Activated T-cell treated with anti-CD3 and anti-CD28 coated beads, Interleukin-2, amount 50 U/mL, for 4 hours (primary cell): Measurements from ENCODE around the gene CLK3. TPM values are rescaled to one million over a fixed set of nuclear protein-coding genes. Genes with fewer than 3 reads are reported as not detected.

ENCODE experiments used
- ATAC-seq, 2 donors: fragments of 200-7000 bp; cut with Tn5 transposase; one replicate each; pipeline ENCODE4 v1.10.0; 2021
- DNase-seq: peaks from one replicate; pipeline ENCODE4 v3.0.0-alpha.2; 2020
- H3K27me3 Mint-ChIP-seq: one replicate; pipeline ENCODE4 v1.8.0; 2021; ENCODE audit warnings: low read depth, mixed read lengths
- H3K36me3 Mint-ChIP-seq: one replicate; pipeline ENCODE4 v1.8.0; 2022; ENCODE audit warnings: mixed read lengths; ENCODE audit not compliant: insufficient read depth
- H3K4me1 Mint-ChIP-seq: one replicate; pipeline ENCODE4 v1.8.0; 2021; ENCODE audit warnings: low read depth, mixed read lengths
- H3K4me3 Mint-ChIP-seq: one replicate; pipeline ENCODE4 v1.8.0; 2021; ENCODE audit warnings: mild to moderate bottlenecking, moderate library complexity, mixed read lengths
- H3K9me3 Mint-ChIP-seq: one replicate; pipeline ENCODE4 v1.8.0; 2021; ENCODE audit warnings: mixed read lengths
- total RNA-seq, 3 donors: library from RNA; stranded (reverse); gene quantifications; one replicate each; pipeline ENCODE4 v1.2.1, GENCODE V29; 2021

The CLK3 gene
- total RNA-seq, 3 donors from 2014 or later, result 74.0 to 78.2 (median 74.8) TPM

- ATAC-seq, result no peak
- DNase-seq, result no peak
- no peaks in the 10 kb centered on the region for H3K36me3 Mint-ChIP-seq
- no peaks in the 10 kb centered on the region for H3K9me3 Mint-ChIP-seq
- H3K4me3 Mint-ChIP-seq, result no peak overlapping the region
- H3K4me1 Mint-ChIP-seq, result peaks cover 4% of the 10 kb centered on the region
- no peaks in the 10 kb centered on the region for H3K27me3 Mint-ChIP-seq
Measured at GRCh38 chr15:74611341-74611740, 4.3 kb upstream of the CLK3 start.

- no peaks in the 10 kb centered on the region for H3K36me3 Mint-ChIP-seq
- ATAC-seq (no peak), DNase-seq (no peak)
- peaks cover 8% of the 10 kb centered on the region for H3K4me1 Mint-ChIP-seq
- H3K27me3 Mint-ChIP-seq, result no peaks in the 10 kb centered on the region
- no peaks in the 10 kb centered on the region for H3K9me3 Mint-ChIP-seq
- H3K4me3 Mint-ChIP-seq, result no peak overlapping the region
Measured at GRCh38 chr15:74611834-74612233, 3.8 kb upstream of the CLK3 start.

- peaks cover 4% of the 10 kb centered on the region for H3K36me3 Mint-ChIP-seq
- no peaks in the 10 kb centered on the region for H3K27me3 Mint-ChIP-seq
- H3K9me3 Mint-ChIP-seq, result no peaks in the 10 kb centered on the region
- DNase-seq, result no peak
- no peak for ATAC-seq
- H3K4me1 Mint-ChIP-seq, result peaks cover 17% of the 10 kb centered on the region
- H3K4me3 Mint-ChIP-seq, result no peak overlapping the region
Measured at GRCh38 chr15:74612677-74613076, 3.0 kb upstream of the CLK3 start.

- H3K4me1 Mint-ChIP-seq, result peaks cover 23% of the 10 kb centered on the region
- peaks cover 4% of the 10 kb centered on the region for H3K36me3 Mint-ChIP-seq
- H3K27me3 Mint-ChIP-seq, result no peaks in the 10 kb centered on the region
- H3K4me3 Mint-ChIP-seq, result peak overlapping the region; percentile 93
- no peaks in the 10 kb centered on the region for H3K9me3 Mint-ChIP-seq
- DNase-seq, result no peak
- ATAC-seq, result no peak
Measured at GRCh38 chr15:74613089-74613952, 2.3 kb upstream of the CLK3 start.

- Mint-ChIP-seq H3K4me1 (peaks cover 31% of the 10 kb centered on the region), H3K27me3 (no peaks in the 10 kb centered on the region), H3K36me3 (peaks cover 4% of the 10 kb centered on the region), H3K4me3 (peak overlapping the region; percentile 93), H3K9me3 (no peaks in the 10 kb centered on the region)
- ATAC-seq (peak in 1 of 2 donors; percentile 60), DNase-seq (no peak)
Measured at GRCh38 chr15:74613953-74614743, 1.5 kb upstream of the CLK3 start.

GRCh38 chr15:74614744-74615507 is 710 bp upstream of the CLK3 start:
- peaks cover 38% of the 10 kb centered on the region for H3K4me1 Mint-ChIP-seq
- H3K27me3 Mint-ChIP-seq, result no peaks in the 10 kb centered on the region
- H3K36me3 Mint-ChIP-seq, result peaks cover 4% of the 10 kb centered on the region
- ATAC-seq, result peak; percentile 47 to 58
- peak; percentile 90 for DNase-seq
- no peaks in the 10 kb centered on the region for H3K9me3 Mint-ChIP-seq
- H3K4me3 Mint-ChIP-seq, result peak overlapping the region; percentile 93

GRCh38 chr15:74616366-74616939 is 817 bp downstream of the CLK3 start:
- H3K27me3 Mint-ChIP-seq, result no peaks in the 10 kb centered on the region
- no peaks in the 10 kb centered on the region for H3K9me3 Mint-ChIP-seq
- peak; percentile 55 for DNase-seq
- H3K4me1 Mint-ChIP-seq, result peaks cover 50% of the 10 kb centered on the region
- ATAC-seq, result no peak
- H3K4me3 Mint-ChIP-seq, result peak overlapping the region; percentile 93
- H3K36me3 Mint-ChIP-seq, result peaks cover 16% of the 10 kb centered on the region

- Mint-ChIP-seq H3K27me3 (no peaks in the 10 kb centered on the region), H3K36me3 (peaks cover 19% of the 10 kb centered on the region), H3K4me3 (peak overlapping the region; percentile 93), H3K9me3 (no peaks in the 10 kb centered on the region), H3K4me1 (peaks cover 54% of the 10 kb centered on the region)
- no peak for ATAC-seq
- no peak for DNase-seq
Measured at GRCh38 chr15:74616996-74617395, 1.4 kb downstream of the CLK3 start.

- H3K36me3 Mint-ChIP-seq, result peaks cover 31% of the 10 kb centered on the region
- H3K9me3 Mint-ChIP-seq, result no peaks in the 10 kb centered on the region
- no peak overlapping the region for H3K4me3 Mint-ChIP-seq
- DNase-seq, result no peak
- peaks cover 54% of the 10 kb centered on the region for H3K4me1 Mint-ChIP-seq
- H3K27me3 Mint-ChIP-seq, result no peaks in the 10 kb centered on the region
- ATAC-seq, result no peak
Measured at GRCh38 chr15:74618841-74619596, 3.4 kb downstream of the CLK3 start.

GRCh38 chr15:74619916-74620635 is 4.4 kb downstream of the CLK3 start:
- Mint-ChIP-seq H3K9me3 (no peaks in the 10 kb centered on the region), H3K4me1 (peaks cover 54% of the 10 kb centered on the region), H3K27me3 (no peaks in the 10 kb centered on the region), H3K36me3 (peaks cover 36% of the 10 kb centered on the region), H3K4me3 (no peak overlapping the region)
- ATAC-seq (no peak), DNase-seq (no peak)

- Mint-ChIP-seq H3K4me1 (peaks cover 58% of the 10 kb centered on the region), H3K27me3 (no peaks in the 10 kb centered on the region), H3K36me3 (peaks cover 41% of the 10 kb centered on the region), H3K4me3 (no peak overlapping the region), H3K9me3 (no peaks in the 10 kb centered on the region)
- peak; percentile 89 to 90 for ATAC-seq
- peak; percentile 65 for DNase-seq
Measured at GRCh38 chr15:74620636-74621545, 5.3 kb downstream of the CLK3 start.

GRCh38 chr15:74621546-74621920 is 5.9 kb downstream of the CLK3 start:
- no peaks in the 10 kb centered on the region for H3K27me3 Mint-ChIP-seq
- H3K36me3 Mint-ChIP-seq, result peaks cover 41% of the 10 kb centered on the region
- no peak for DNase-seq
- H3K4me1 Mint-ChIP-seq, result peaks cover 58% of the 10 kb centered on the region
- ATAC-seq, result no peak
- H3K4me3 Mint-ChIP-seq, result no peak overlapping the region
- no peaks in the 10 kb centered on the region for H3K9me3 Mint-ChIP-seq
